ENCODE results near the gene PRKAG2.

GRCh38 chr7:151611041-151611440, 265.9 kb downstream of the PRKAG2 start:
- no peak for TF ChIP-seq POLR2A (IDR thresholded peaks at IDR 0.05)
- no peak for TF ChIP-seq CTCF (IDR thresholded peaks at IDR 0.05)
